Neuronal stem cell (in vitro differentiated cells): ENCODE measurements around the gene PRH1.

ENCODE experiments used
- small RNA-seq: library from polyadenylated mRNA; stranded (forward); fragments of <200 nt; extraction: miRNeasy Mini kit (QIAGEN cat#:217004); gene quantifications from one replicate; pipeline ENCODE3, GENCODE V24; 2013; ENCODE audit not compliant: insufficient read depth

The PRH1 gene

Small RNA genes lying within 50 kb of the gene (small RNA-seq; reads per million reads assigned to genes)
- 1.6 reads per million for gene PRR4
